Measurements from ENCODE around the gene THADA. TPM values are rescaled to one million over a fixed set of nuclear protein-coding genes. Genes with fewer than 3 reads are reported as not detected.

THADA gene
- total RNA-seq, 4 donors from 2014 or later: 49.9 to 90.2 (median 65.2) TPM

DNA sequence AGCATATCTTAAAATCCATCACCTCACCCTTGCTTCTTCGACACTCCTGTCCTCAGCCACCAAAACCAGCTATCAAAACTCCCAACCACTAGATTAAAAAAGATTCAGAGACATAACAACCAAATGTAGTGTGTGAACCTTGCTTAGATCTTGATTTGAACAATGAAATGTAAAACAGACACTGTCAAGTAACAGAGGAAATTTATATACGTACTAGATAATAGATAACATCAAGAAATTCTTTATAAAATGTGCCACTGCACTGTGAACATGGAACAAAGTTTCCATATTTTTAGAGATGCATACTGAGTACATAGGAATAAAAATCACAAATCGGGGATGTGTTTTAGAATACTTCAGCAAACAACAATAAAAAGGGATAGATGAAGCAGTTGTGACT, 86.0 kb downstream of the THADA start:
- 63 to 97% methylated on average over 3 of the region's 3 CpGs for WGBS, 2 donors
- TF ChIP-seq CTCF (IDR thresholded peaks at IDR 0.05): no peak
- no peak for TF ChIP-seq POLR2A (IDR thresholded peaks at IDR 0.05)
- intact Hi-C loops (cut with DNase I): no loop called here
- no peaks in the 10 kb centered on the region for H3K9me3 ChIP-seq
- H3K27me3 ChIP-seq: no peaks in the 10 kb centered on the region
- no peak overlapping the region for H3K4me3 ChIP-seq (replicated peaks in 1 of 3)
- H3K27ac ChIP-seq: no peak overlapping the region
- H3K36me3 ChIP-seq: peaks cover 3 to 6% of the 10 kb centered on the region in 2 donors
- no peak for DNase-seq
- peaks cover 0 to 6% of the 10 kb centered on the region in 2 donors for H3K4me1 ChIP-seq

GRCh38 chr2:43508209-43508608, 87.6 kb downstream of the THADA start:
- intact Hi-C loops (cut with DNase I): no loop called here
- TF ChIP-seq CTCF (IDR thresholded peaks at IDR 0.05): no peak
- H3K4me1 ChIP-seq: peaks cover 0 to 4% of the 10 kb centered on the region in 2 donors
- H3K27ac ChIP-seq: no peak overlapping the region
- no peak overlapping the region for H3K4me3 ChIP-seq (replicated peaks in 1 of 3)
- no peak for DNase-seq
- no peaks in the 10 kb centered on the region for H3K27me3 ChIP-seq
- 89 to 95% methylated on average over 3 of the region's 3 CpGs for WGBS, 2 donors
- no peaks in the 10 kb centered on the region for H3K9me3 ChIP-seq
- peaks cover 3 to 11% of the 10 kb centered on the region in 2 donors for H3K36me3 ChIP-seq

GRCh38 chr2:43507137-43507536, 88.7 kb downstream of the THADA start:
- no peaks in the 10 kb centered on the region for H3K4me1 ChIP-seq
- no peaks in the 10 kb centered on the region for H3K27me3 ChIP-seq
- TF ChIP-seq POLR2A (IDR thresholded peaks at IDR 0.05) (no peak), CTCF (IDR thresholded peaks at IDR 0.05) (no peak)
- no peaks in the 10 kb centered on the region for H3K9me3 ChIP-seq
- intact Hi-C loops (cut with DNase I): no loop called here
- H3K36me3 ChIP-seq: peaks cover 3 to 11% of the 10 kb centered on the region in 2 donors
- DNase-seq: no peak
- H3K4me3 ChIP-seq (replicated peaks in 1 of 3): no peak overlapping the region
- 91 to 93% methylated on average over 2 of the region's 2 CpGs for WGBS, 2 donors
- H3K27ac ChIP-seq: no peak overlapping the region

DNA sequence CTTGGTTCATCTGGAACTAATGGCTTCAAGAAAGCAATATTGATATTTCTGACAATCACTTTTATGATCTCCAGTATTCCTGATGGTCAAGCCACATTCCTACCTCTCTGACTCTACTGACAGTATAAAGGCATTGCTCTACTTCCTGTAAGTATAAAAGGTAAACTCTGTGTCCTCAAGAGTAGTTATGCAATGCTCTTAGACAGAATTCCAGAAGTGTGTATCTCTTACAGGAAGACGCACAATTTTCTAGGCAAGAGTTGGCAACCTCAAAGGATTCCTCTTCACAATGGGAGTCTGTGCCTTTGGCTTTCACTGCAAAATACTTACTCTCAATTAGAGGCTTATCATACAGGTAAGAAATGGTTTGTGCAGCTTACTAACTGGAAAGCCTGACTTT, 100.1 kb downstream of the THADA start:
- 23 to 39% methylated on average over 1 of the region's 1 CpG for WGBS, 2 donors
- Histone ChIP-seq H3K27ac (peak overlapping the region in 1 of 3 donors; percentile 49), H3K27me3 (no peaks in the 10 kb centered on the region), H3K36me3 (no peaks in the 10 kb centered on the region), H3K4me3 (replicated peaks in 1 of 3) (no peak overlapping the region), H3K4me1 (peaks cover 8 to 9% of the 10 kb centered on the region in 2 donors), H3K9me3 (no peaks in the 10 kb centered on the region)
- TF ChIP-seq CTCF (IDR thresholded peaks at IDR 0.05): no peak
- TF ChIP-seq POLR2A (IDR thresholded peaks at IDR 0.05): no peak
- intact Hi-C loops (cut with DNase I): no loop called here
- DNase-seq: no peak

DNA sequence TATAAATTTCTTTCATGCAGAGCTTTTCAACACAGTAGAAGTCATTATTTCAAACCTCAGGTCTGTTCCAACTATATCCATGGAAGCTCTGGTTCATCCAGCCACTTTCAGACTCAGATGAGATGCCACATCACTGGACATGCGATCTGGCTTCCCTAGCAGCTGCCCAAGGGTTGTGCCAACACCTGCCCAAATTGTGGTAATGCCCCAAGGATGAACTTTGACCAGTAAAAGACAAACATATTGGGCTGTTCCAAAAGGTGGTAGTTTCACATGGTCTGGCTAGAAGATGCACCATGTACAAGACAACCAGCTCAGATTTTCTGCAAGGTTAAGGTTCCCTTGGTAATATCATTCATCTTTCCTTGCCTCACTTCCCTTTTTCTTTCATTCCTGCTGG, 101.9 kb downstream of the THADA start:
- Histone ChIP-seq H3K9me3 (no peaks in the 10 kb centered on the region), H3K27me3 (no peaks in the 10 kb centered on the region), H3K36me3 (no peaks in the 10 kb centered on the region), H3K4me3 (replicated peaks in 1 of 3) (no peak overlapping the region), H3K27ac (no peak overlapping the region), H3K4me1 (peaks cover 8 to 9% of the 10 kb centered on the region in 2 donors)
- 100% methylated on average over 1 of the region's 1 CpG for WGBS, 2 donors
- no peak for TF ChIP-seq POLR2A (IDR thresholded peaks at IDR 0.05)
- TF ChIP-seq CTCF (IDR thresholded peaks at IDR 0.05): no peak
- DNase-seq: no peak
- intact Hi-C loops (cut with DNase I): no loop called here

Measured in thyroid gland (tissue), 4 donors.